ENCODE measurements around the gene USP49.

DNA sequence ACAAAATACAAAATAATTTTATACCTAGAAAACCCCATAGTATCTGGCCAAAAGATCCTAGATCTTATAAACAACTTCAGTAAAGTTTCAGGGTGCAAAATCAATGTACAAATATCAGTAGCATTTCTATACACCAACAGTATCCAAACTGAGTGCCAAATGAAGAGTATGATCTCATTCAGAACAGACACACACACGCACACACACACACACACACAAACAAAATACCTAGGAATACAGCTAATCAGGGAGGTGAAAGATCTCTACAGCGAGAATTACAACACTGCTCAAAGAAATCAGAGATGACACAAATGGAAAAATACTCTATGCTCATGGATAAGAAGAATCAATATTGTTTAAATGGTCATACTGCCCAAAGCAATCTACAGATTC is 58.5 kb downstream of the USP49 start:
- TF ChIP-seq, protein P1, sequence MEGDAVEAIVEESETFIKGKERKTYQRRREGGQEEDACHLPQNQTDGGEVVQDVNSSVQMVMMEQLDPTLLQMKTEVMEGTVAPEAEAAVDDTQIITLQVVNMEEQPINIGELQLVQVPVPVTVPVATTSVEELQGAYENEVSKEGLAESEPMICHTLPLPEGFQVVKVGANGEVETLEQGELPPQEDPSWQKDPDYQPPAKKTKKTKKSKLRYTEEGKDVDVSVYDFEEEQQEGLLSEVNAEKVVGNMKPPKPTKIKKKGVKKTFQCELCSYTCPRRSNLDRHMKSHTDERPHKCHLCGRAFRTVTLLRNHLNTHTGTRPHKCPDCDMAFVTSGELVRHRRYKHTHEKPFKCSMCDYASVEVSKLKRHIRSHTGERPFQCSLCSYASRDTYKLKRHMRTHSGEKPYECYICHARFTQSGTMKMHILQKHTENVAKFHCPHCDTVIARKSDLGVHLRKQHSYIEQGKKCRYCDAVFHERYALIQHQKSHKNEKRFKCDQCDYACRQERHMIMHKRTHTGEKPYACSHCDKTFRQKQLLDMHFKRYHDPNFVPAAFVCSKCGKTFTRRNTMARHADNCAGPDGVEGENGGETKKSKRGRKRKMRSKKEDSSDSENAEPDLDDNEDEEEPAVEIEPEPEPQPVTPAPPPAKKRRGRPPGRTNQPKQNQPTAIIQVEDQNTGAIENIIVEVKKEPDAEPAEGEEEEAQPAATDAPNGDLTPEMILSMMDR (IDR thresholded peaks at IDR 0.05; ENCODE audit: low read depth, low read length): no peak
- TF ChIP-seq POLR2A (IDR thresholded peaks at IDR 0.05; ENCODE audit: extremely low read depth, insufficient read length) (no peak), MYC (IDR thresholded peaks at IDR 0.05; ENCODE audit: low read depth, low read length) (no peak)
- TF ChIP-seq, protein P2, sequence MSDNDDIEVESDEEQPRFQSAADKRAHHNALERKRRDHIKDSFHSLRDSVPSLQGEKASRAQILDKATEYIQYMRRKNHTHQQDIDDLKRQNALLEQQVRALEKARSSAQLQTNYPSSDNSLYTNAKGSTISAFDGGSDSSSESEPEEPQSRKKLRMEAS (IDR thresholded peaks at IDR 0.05; ENCODE audit: low read depth, low read length): no peak
